Esophagus muscularis mucosa (tissue), 3 donors: ENCODE measurements around the gene TUBA4A.

Experiments
- POLR2A ChIP-seq: fragments of 450-650 bp; IDR thresholded peaks from one replicate; pipeline ENCODE4 v1.6.1; 2017; ENCODE audit warnings: antibody characterized with exemption, moderate library complexity, mild to moderate bottlenecking, low read depth
- TF ChIP-seq, protein P1 (sequence below), 3 experiments: fragments of 200-600 bp in 2 of 3; fragments of 450-650 bp in 1 of 3; sonication (generic) in 2 of 3; IDR thresholded peaks; one replicate each; pipeline ENCODE4 v1.5.1; 2017 to 2019; ENCODE audit warnings: antibody characterized with exemption in 3 of 3, mild to moderate bottlenecking in 2 of 3, moderate library complexity in 1 of 3

DNA sequence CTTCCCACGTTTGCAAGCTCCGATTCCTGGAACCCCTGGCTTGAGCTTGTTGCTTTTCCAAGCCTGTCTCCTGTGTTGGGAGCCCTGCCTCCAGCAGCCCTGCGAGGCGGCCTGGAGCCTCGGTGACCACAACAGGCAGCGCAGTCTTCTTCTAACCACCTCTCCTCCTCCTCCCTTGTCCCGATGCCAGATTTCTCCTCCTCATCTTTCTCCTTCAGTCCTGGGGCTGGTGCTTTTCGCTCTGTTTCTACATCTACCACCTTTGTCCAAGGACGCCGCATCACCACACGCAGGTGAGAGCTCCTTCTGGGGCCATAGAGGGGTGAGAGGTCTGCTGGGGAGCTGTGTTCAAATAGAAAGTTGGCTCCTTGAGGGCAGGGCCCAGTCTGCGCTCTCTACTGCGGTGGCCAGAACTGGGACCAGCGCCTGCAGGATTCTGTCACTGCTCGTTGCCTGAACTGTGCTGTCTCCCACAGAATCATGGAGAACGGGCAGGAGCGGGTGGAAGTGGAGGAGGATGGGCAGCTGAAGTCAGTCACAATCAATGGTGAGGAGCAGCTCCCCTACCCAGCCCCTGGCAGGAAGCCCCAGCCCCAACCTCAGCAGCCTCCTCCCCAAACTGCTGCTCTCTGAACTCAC lies 29.3 kb upstream of the TUBA4A start:
- TF ChIP-seq POLR2A, result no peak
- TF ChIP-seq, protein P1, sequence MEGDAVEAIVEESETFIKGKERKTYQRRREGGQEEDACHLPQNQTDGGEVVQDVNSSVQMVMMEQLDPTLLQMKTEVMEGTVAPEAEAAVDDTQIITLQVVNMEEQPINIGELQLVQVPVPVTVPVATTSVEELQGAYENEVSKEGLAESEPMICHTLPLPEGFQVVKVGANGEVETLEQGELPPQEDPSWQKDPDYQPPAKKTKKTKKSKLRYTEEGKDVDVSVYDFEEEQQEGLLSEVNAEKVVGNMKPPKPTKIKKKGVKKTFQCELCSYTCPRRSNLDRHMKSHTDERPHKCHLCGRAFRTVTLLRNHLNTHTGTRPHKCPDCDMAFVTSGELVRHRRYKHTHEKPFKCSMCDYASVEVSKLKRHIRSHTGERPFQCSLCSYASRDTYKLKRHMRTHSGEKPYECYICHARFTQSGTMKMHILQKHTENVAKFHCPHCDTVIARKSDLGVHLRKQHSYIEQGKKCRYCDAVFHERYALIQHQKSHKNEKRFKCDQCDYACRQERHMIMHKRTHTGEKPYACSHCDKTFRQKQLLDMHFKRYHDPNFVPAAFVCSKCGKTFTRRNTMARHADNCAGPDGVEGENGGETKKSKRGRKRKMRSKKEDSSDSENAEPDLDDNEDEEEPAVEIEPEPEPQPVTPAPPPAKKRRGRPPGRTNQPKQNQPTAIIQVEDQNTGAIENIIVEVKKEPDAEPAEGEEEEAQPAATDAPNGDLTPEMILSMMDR (IDR thresholded peaks at IDR 0.05), result no peak
